SW480 (cell line): ENCODE measurements around the gene NEU3.
"Not testable (repeated sequence)": the region's sequence is repeated elsewhere in the genome, so short reads cannot be mapped to it uniquely, and the experiment has no call there.

Experiments
- DNase-seq: peaks from one replicate; pipeline ENCODE4 v3.0.0-alpha.2; 2016; ENCODE audit warnings: low spot score

The NEU3 gene

GRCh38 chr11:75029836-75030631 is 41.3 kb downstream of the NEU3 start:
- DNase-seq: no peak

- peak; percentile 16 for DNase-seq
Observed at GRCh38 chr11:75031224-75031753, 42.6 kb downstream of the NEU3 start.

GRCh38 chr11:75031771-75032549 is 43.2 kb downstream of the NEU3 start:
- DNase-seq: peak; percentile 56

- no peak for DNase-seq
Observed at GRCh38 chr11:75032550-75032935, 43.8 kb downstream of the NEU3 start.

- no peak for DNase-seq
Observed at GRCh38 chr11:75033916-75034315, 45.2 kb downstream of the NEU3 start.

DNA sequence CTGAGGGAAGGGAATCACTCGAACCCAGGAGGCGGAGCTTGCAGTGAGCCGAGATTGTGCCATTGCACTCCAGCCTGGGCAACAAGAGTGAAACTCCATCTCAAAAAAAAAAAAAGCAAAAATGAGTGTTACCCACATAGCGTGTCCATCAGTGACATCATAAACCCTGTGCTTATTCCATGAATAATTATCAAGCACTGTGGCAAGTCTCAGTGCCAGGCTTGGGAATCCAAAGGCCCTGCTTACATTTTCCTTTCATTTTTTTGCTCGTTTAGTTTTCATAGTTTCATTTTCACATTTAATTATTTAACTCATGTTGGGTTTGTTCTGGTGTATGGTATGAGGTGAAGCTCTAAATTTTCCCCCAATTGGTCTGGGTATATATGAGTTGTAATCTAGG is 46.5 kb downstream of the NEU3 start:
- no peak for DNase-seq

DNA sequence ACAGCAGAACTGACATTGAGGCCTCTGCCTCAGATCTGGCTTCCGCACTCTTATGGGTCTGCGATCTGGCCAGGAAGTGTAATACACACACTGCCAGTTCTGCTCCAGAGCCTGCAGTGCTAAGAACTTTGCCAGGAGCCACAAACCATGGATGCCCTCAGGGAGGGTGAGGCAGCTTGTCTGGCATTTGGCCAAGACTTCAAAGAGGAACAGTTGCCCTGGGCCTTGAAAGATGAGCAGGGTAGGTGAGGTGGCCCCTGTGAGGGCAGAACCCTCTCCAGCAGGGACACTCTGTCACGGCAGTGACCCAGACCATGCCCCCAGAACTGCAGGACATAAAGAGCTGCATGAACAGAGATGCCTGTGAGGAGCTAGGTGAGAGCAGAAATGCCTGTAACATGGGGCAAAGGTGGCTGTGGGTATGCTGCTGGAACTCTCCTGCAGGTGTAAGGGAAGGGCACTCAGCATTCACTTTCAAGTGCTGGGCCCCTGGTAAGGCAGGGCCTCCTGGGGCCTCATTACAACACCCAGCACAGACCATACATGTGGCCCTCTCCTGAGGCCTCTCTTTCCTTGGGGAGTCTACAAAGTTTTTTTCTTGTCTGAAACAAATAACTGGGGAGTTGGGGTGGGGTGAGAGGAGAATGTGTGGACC is 47.3 kb downstream of the NEU3 start:
- DNase-seq: peak; percentile 78

GRCh38 chr11:75040167-75040770 is 51.5 kb downstream of the NEU3 start:
- DNase-seq: no peak

DNA sequence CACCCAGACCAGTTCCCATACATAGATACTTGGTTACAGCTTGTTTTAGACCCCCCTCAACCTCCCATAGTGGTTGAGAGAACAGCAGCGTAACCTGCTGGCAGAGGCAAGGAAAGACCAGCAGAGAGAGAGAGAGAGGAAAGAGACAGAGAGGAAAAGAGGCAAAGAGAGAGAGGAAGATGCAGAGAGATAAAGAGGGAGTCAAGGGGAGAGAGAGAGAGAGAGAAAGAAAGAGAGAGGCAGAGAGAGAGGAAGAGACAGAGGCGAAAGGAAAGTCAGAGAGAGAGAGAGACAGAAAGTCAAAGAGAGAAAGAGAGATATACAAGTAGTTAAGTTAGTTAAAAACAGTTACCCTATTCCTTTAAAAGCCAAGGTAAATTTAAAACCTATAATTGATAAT is 52.5 kb downstream of the NEU3 start:
- DNase-seq: no peak

GRCh38 chr11:75041821-75042220 is 53.1 kb downstream of the NEU3 start:
- not testable (repeated sequence) for DNase-seq

DNA sequence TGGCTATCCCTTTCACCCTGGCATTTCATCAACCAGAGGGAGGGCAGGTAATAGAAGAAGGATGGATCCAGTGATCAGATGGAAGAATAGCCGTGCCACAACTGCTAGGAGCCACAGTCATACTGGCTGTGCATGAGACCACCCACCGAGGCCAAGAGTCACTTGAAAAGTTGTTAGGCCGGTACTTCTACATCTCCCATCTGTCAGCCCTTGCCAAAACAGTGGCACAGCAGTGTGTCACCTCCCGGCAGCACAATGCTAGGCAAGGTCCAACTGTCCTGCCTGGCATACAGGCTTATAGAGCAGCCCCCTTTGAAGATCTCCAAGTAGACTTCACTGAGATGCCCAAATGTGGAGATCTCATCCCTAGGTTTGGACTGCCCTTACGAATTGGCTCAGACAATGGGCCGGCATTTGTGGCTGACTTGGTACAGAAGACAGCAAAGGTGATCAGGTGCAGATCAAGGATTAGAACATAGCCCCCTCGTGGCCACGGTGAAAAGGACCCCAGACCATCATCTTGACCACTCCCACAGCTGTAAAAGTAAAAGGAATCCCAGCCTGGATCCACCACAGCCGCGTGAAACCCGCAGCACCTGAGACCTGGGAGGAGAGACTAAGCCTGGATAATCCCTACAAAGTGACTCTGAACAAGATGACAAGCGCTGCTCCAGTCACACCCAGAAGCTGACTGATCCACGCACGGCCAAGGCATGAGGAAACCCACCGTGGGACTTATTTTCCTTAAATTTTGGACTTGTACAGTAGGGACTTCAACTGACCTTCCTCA is 55.8 kb downstream of the NEU3 start:
- not testable (repeated sequence) for DNase-seq

GRCh38 chr11:75046668-75047067 is 57.9 kb downstream of the NEU3 start:
- DNase-seq: not testable (repeated sequence)

DNA sequence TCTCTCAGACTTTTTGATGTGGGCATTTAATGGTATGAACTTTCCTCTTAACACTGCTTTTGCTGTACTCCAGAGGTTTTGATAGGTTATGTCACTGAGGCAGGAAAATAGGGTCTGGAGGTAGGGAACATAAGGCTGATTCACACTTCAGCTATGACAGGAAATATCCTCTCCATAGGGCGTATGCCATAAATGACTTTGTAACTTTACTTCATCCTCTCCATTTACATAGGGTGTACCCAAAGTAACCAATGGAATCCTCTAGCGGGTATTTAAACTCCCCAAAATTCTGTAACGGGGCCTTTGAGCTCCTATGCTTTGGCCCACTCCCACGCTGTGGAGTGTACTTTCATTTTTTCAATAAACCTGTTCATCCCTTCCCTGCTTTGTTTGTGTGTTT is 58.5 kb downstream of the NEU3 start:
- peak; percentile 30 for DNase-seq

- not testable (repeated sequence) for DNase-seq
Observed at GRCh38 chr11:75049501-75050266, 61.0 kb downstream of the NEU3 start.

GRCh38 chr11:75050516-75050915 is 61.8 kb downstream of the NEU3 start:
- DNase-seq: no peak

DNA sequence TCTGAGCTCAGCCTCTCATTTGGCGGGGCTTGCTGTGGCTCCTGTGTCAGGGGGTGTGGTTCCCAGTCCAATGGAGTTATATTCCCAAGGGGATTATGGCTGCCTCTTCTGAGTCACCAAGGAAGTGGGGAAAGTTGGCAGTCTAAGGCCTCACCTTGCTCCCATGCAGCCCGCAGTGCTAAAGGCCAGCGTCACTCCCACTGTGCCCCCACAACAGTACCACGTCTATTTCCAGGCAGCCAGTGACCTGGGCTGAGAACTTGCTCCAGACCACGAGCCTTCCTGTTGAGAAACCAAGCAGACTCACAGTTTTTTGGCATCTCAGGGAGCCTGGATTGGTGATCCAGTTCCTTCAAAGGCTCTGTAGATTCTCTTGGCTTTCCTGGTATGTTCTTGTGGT is 62.3 kb downstream of the NEU3 start:
- no peak for DNase-seq

DNA sequence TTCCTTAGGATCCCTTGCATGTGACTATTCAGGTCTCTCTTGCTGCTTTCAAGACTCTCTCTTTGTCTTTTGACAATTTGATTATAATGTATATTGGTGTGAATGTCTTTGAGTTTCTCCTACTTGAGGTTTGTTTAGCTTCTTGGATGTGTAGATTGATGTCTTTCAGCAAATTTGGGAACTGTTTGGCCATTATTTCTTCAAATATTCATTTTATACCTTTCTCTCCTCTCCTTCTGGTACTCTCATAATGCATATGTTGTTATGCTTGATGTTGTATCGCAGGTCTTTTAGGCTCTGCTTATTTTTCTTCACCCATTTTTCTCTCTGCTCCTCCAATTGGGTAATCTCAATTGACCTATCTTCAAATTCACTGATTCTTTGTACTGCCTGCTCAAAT is 63.7 kb downstream of the NEU3 start:
- DNase-seq: no peak

DNA sequence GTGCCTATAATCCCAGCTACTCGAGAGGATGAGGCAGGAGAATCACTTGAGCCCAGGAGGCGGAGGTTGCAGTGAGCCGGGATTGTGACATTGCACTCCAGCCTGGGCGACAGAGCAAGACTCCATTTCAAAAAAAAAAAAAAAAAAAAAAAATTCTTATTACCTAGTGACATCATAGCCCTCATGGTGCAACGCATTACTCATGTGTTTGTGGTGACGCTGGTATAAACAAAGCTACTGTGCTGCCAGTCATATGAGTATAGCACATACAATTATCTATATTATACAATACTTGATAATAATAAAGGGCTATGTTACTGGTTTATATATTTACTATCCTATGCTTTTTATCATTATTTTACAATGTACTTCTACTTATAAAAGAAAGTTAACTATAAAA is 66.8 kb downstream of the NEU3 start:
- DNase-seq: no peak

- no peak for DNase-seq
Observed at GRCh38 chr11:75056814-75057213, 68.1 kb downstream of the NEU3 start.

- DNase-seq: no peak
Observed at GRCh38 chr11:75059299-75059698, 70.6 kb downstream of the NEU3 start.
